SK-N-SH (cell line): Measurements from ENCODE around the gene DCHS1. TPM values are rescaled to one million over a fixed set of nuclear protein-coding genes. Genes with fewer than 3 reads are reported as not detected.

ENCODE experiments used
- CTCF ChIA-PET: fragments of 300-600, 350-600 bp; formaldehyde crosslinking; extraction: SDS; loops from one replicate; lab custom pipeline; 2021; lab: Yijun Ruan, JAX
- POLR2A ChIA-PET: fragments of 350-600 bp; sonication (Branson Sonifier 250); formaldehyde crosslinking; extraction: SDS; loops from one replicate; lab custom pipeline; 2020; ENCODE audit warnings: antibody characterized with exemption, inconsistent platforms; lab: Yijun Ruan, JAX
- DNase-seq: peaks from one replicate; pipeline ENCODE4 v3.0.0; 2012
- H2AFZ ChIP-seq: fragments of 200-600 bp; sonication (generic); 2 replicates; pipeline ENCODE4 v1.8.1; 2016; ENCODE audit warnings: antibody characterized with exemption, mild to moderate bottlenecking, low read depth
- H3F3A ChIP-seq: fragments of 200-600 bp; sonication (generic); replicated peaks from 2 replicates; pipeline ENCODE3; 2016; ENCODE audit warnings: antibody characterized with exemption, mild to moderate bottlenecking; ENCODE audit not compliant: insufficient read depth
- H3K27ac ChIP-seq, 2 experiments: fragments of 200-500 bp in 1 of 2; fragments of 200-600 bp in 1 of 2; sonication (Bioruptor generic) in 1 of 2; sonication (generic), shearing (Covaris generic) in 1 of 2; 2 replicates each; pipeline versions ENCODE4 v1.5.1 to v1.6.1; 2014 to 2016; ENCODE audit warnings: low read depth in 2 of 2, inconsistent platforms in 1 of 2, low read length in 1 of 2, mild to moderate bottlenecking in 1 of 2, mixed read lengths in 1 of 2
- H3K27me3 ChIP-seq: fragments of 200-600 bp; sonication (generic), shearing (Covaris generic); 2 replicates; pipeline ENCODE4 v1.6.1; 2016; ENCODE audit warnings: mixed run types; ENCODE audit not compliant: insufficient read depth
- H3K36me3 ChIP-seq, 2 experiments: fragments of 200-500 bp in 1 of 2; fragments of 200-600 bp in 1 of 2; sonication (Bioruptor generic) in 1 of 2; sonication (generic) in 1 of 2; replicated peaks in 1 of 2; 2 replicates each; pipeline versions ENCODE3 to v1.5.1; 2014 to 2016; ENCODE audit warnings: low read length in 1 of 2, mild to moderate bottlenecking in 1 of 2; ENCODE audit not compliant: insufficient read depth in 2 of 2, control insufficient read depth in 1 of 2
- H3K4me1 ChIP-seq, 2 experiments: fragments of 200-500 bp in 1 of 2; fragments of 200-600 bp in 1 of 2; sonication (Bioruptor generic) in 1 of 2; sonication (generic), shearing (Covaris generic) in 1 of 2; 2 replicates each; pipeline versions ENCODE4 v1.5.1 to v1.6.1; 2014 to 2016; ENCODE audit warnings: low read depth in 1 of 2, low read length in 1 of 2, mixed run types in 1 of 2; ENCODE audit not compliant: insufficient read depth in 2 of 2, control insufficient read depth in 1 of 2
- H3K4me2 ChIP-seq: fragments of 200-600 bp; sonication (generic), shearing (Covaris generic); 2 replicates; pipeline ENCODE4 v1.6.1; 2017; ENCODE audit warnings: mixed run types
- H3K4me3 ChIP-seq, 2 experiments: fragments of 200-500 bp in 1 of 2; fragments of 200-600 bp in 1 of 2; sonication (Bioruptor generic) in 1 of 2; sonication (generic), shearing (Covaris generic) in 1 of 2; 2 replicates each; pipeline versions ENCODE4 v1.5.1 to v1.8.1; 2014 to 2016; ENCODE audit warnings: low read depth in 2 of 2, inconsistent platforms in 1 of 2, low read length in 1 of 2, mild to moderate bottlenecking in 1 of 2, mixed read lengths in 1 of 2, moderate library complexity in 1 of 2
- H3K79me2 ChIP-seq: fragments of 200-600 bp; sonication (generic); 2 replicates; pipeline ENCODE4 v1.8.1; 2017; ENCODE audit warnings: mild to moderate bottlenecking; ENCODE audit not compliant: insufficient read depth
- H3K9ac ChIP-seq: fragments of 200-600 bp; sonication (generic); 2 replicates; pipeline ENCODE4 v1.6.1; 2017; ENCODE audit warnings: mixed run types
- H3K9me2 ChIP-seq: fragments of 200-600 bp; sonication (generic); 2 replicates; pipeline ENCODE4 v1.6.1; 2017; ENCODE audit warnings: mixed run types
- H3K9me3 ChIP-seq: fragments of 200-600 bp; sonication (generic); 2 replicates; pipeline ENCODE4 v1.6.1; 2017; ENCODE audit warnings: mixed run types, mild to moderate bottlenecking, moderate library complexity
- H4K20me1 ChIP-seq: fragments of 200-600 bp; sonication (generic); 2 replicates; pipeline ENCODE4 v1.6.1; 2017; ENCODE audit warnings: mild to moderate bottlenecking, mixed run types; ENCODE audit not compliant: insufficient read depth
- CHD2 ChIP-seq: fragments of 150-350 bp; IDR thresholded peaks from 2 replicates; pipeline ENCODE4 v1.6.1; 2018; ENCODE audit warnings: low read length; ENCODE audit not compliant: partially characterized antibody
- CTCF ChIP-seq: fragments of 200-600 bp; sonication (generic); IDR thresholded peaks from 2 replicates; pipeline ENCODE4 v1.6.1; 2017; ENCODE audit warnings: antibody characterized with exemption, mild to moderate bottlenecking, moderate library complexity
- ELF1 ChIP-seq: IDR thresholded peaks from 2 replicates; pipeline ENCODE4 v1.4.0; 2012
- FOXJ3 ChIP-seq: sonication (generic); formaldehyde crosslinking; IDR thresholded peaks from 2 replicates; pipeline ENCODE4 v1.5.1; 2020; ENCODE audit warnings: mild to moderate bottlenecking, missing genetic modification reagents
- FOXM1 ChIP-seq: IDR thresholded peaks from 2 replicates; pipeline ENCODE4 v1.4.0; 2012; ENCODE audit warnings: low read depth, mild to moderate bottlenecking
- GABPA ChIP-seq: IDR thresholded peaks from 2 replicates; pipeline ENCODE4 v1.4.0; 2012; ENCODE audit warnings: low read depth, mild to moderate bottlenecking
- GATA2 ChIP-seq: sonication (generic); formaldehyde crosslinking; IDR thresholded peaks from 2 replicates; pipeline ENCODE4 v1.5.0; 2020; ENCODE audit warnings: mild to moderate bottlenecking, missing genetic modification reagents
- IRF3 ChIP-seq: fragments of 150-350 bp; IDR thresholded peaks from 2 replicates; pipeline ENCODE4 v1.6.1; 2016; ENCODE audit warnings: mild to moderate bottlenecking, low read depth, low read length
- JUND ChIP-seq: IDR thresholded peaks from 2 replicates; pipeline ENCODE4 v1.4.0; 2012
- MEF2A ChIP-seq: IDR thresholded peaks from 2 replicates; pipeline ENCODE4 v1.4.0; 2012; ENCODE audit warnings: low read depth, borderline replicate concordance
- MXI1 ChIP-seq: IDR thresholded peaks from 2 replicates; pipeline ENCODE4 v1.6.1; 2012; ENCODE audit warnings: mild to moderate bottlenecking, low read depth, low read length, improper control_type of control experiment
- NFIC ChIP-seq: IDR thresholded peaks from 2 replicates; pipeline ENCODE4 v1.4.0; 2012; ENCODE audit warnings: borderline replicate concordance
- RAD21 ChIP-seq: IDR thresholded peaks from 2 replicates; pipeline ENCODE4 v1.6.1; 2012; ENCODE audit warnings: mild to moderate bottlenecking, low read length
- REST ChIP-seq: IDR thresholded peaks from 2 replicates; pipeline ENCODE4 v1.6.1; 2012; ENCODE audit warnings: mild to moderate bottlenecking, low read depth, low read length, moderate library complexity
- RXRA ChIP-seq: IDR thresholded peaks from 2 replicates; pipeline ENCODE4 v1.4.0; 2012; ENCODE audit warnings: low read depth, mild to moderate bottlenecking, borderline replicate concordance
- SIN3A ChIP-seq: IDR thresholded peaks from 2 replicates; pipeline ENCODE4 v1.6.1; 2012; ENCODE audit warnings: low read depth, mild to moderate bottlenecking, low read length, moderate library complexity, borderline replicate concordance
- SMC3 ChIP-seq: IDR thresholded peaks from 2 replicates; pipeline ENCODE4 v1.6.1; 2012; ENCODE audit warnings: low read depth, low read length, improper control_type of control experiment
- TEAD4 ChIP-seq: IDR thresholded peaks from 2 replicates; pipeline ENCODE4 v1.4.0; 2012; ENCODE audit warnings: mild to moderate bottlenecking, borderline replicate concordance; ENCODE audit not compliant: insufficient read depth
- USF1 ChIP-seq: IDR thresholded peaks from 2 replicates; pipeline ENCODE4 v1.4.0; 2012; ENCODE audit warnings: low read depth, borderline replicate concordance
- WGBS: methylation state at CpG from one replicate; pipeline ENCODE4 v1.1.6; 2017; ENCODE audit warnings: low lambda C conversion rate; 5-methylcytosine and 5-hydroxymethylcytosine counted together
- polyA plus RNA-seq, 3 experiments: library from polyadenylated mRNA; depleted of rRNA; stranded (reverse); fragments of >200 nt; gene quantifications; 2 replicates each; pipeline ENCODE4 v1.2.3, GENCODE V29; 2012

Gene DCHS1
- polyA plus RNA-seq, 1 of the 3 experiments (the other 2 are of a cell fraction) = 5.7 TPM

GRCh38 chr11:6647836-6648235 lies 7.8 kb downstream of the DCHS1 start:
- ChIA-PET CTCF (interaction anchor here (0.7 to 3.6 kb wide), 6 partner anchors 9 to 117 kb away, joined by 3 to 13 read pairs (median 8); partner anchors contain the start of genes DCHS1 and MRPL17), POLR2A (interaction anchor here (1.6 to 2.8 kb wide), 5 partner anchors 8 to 41 kb away, joined by 6 to 29 read pairs (median 16); partner anchors contain the start of genes DCHS1, MRPL17, TAF10 and TPP1)
- H3F3A ChIP-seq = no peaks in the 10 kb centered on the region
- WGBS = 93% methylated on average over 2 of the region's 2 CpGs
- H3K27me3 ChIP-seq = no peaks in the 10 kb centered on the region
- H3K9me2 ChIP-seq = no peaks in the 10 kb centered on the region
- no peak for DNase-seq
- H3K9me3 ChIP-seq = no peaks in the 10 kb centered on the region
- H3K4me3 ChIP-seq = no peak overlapping the region
- no peaks in the 10 kb centered on the region for H3K79me2 ChIP-seq
- peak overlapping the region; percentile 52; the same call in 1 of the 2 replicates for H3K4me2 ChIP-seq
- peaks cover 6 to 45% of the 10 kb centered on the region in 2 experiments; a peak in 2 of 4 replicates for H3K4me1 ChIP-seq
- no peaks in the 10 kb centered on the region for H3K36me3 ChIP-seq
- peak overlapping the region; percentile 13 to 98; a peak in 3 of 4 replicates for H3K27ac ChIP-seq
- H3K9ac ChIP-seq = no peak overlapping the region
- H4K20me1 ChIP-seq = no peaks in the 10 kb centered on the region
- TF ChIP-seq RXRA = no peak
- H2AFZ ChIP-seq = peak overlapping the region; percentile 78; the same call in 1 of the 2 replicates

- Histone ChIP-seq H2AFZ (peak overlapping the region; percentile 78; the same call in 1 of the 2 replicates), H3K4me3 (peak overlapping the region in 1 of 2 experiments; percentile 26; a peak in 1 of 4 replicates), H3K9me3 (no peaks in the 10 kb centered on the region), H3K27ac (peak overlapping the region; percentile 13 to 98; a peak in 3 of 4 replicates), H3K9me2 (no peaks in the 10 kb centered on the region), H3K27me3 (no peaks in the 10 kb centered on the region), H3K4me1 (peaks cover 6 to 40% of the 10 kb centered on the region in 2 experiments; a peak in 2 of 4 replicates), H3K36me3 (no peaks in the 10 kb centered on the region), H4K20me1 (no peaks in the 10 kb centered on the region), H3K4me2 (peak overlapping the region; percentile 52; the same call in 1 of the 2 replicates), H3K9ac (no peak overlapping the region), H3F3A (no peaks in the 10 kb centered on the region), H3K79me2 (no peaks in the 10 kb centered on the region)
- 42% methylated on average over 9 of the region's 9 CpGs for WGBS
- POLR2A ChIA-PET = interaction anchor here (0.6 to 2.8 kb wide), 9 partner anchors 9 to 228 kb away, joined by 3 to 29 read pairs (median 6); partner anchors contain the start of genes APBB1, DCHS1, MRPL17 and TAF10
- CTCF ChIA-PET = interaction anchor here (0.7 to 3.6 kb wide), 9 partner anchors 9 to 269 kb away, joined by 3 to 13 read pairs (median 6); partner anchors contain the start of genes DCHS1, MRPL17 and TAF10
- peak; percentile 73 for DNase-seq
- TF ChIP-seq FOXJ3 (CRISPR knock-in tag) = 0 out of 2 replicates have a peak, but pooled peaks have one; percentile 27
- TF ChIP-seq RAD21 = no peak
- TF ChIP-seq JUND = no peak
- TF ChIP-seq MEF2A = no peak
- TF ChIP-seq CHD2 = no peak
- TF ChIP-seq ELF1 = no peak
- TF ChIP-seq GATA2 = peak; percentile 5; the same call in 1 of the 2 replicates
- TF ChIP-seq REST = no peak
- no peak for TF ChIP-seq SMC3
- no peak for TF ChIP-seq SIN3A
- TF ChIP-seq TEAD4 = no peak
- no peak for TF ChIP-seq NFIC
- TF ChIP-seq CTCF = no peak
- no peak for TF ChIP-seq MXI1
- TF ChIP-seq IRF3 = no peak
- no peak for TF ChIP-seq GABPA
- TF ChIP-seq FOXM1 = no peak
- TF ChIP-seq USF1 = no peak
These were observed 8.5 kb downstream of the DCHS1 start for GRCh38 chr11:6646918-6647679.
